Esophagus squamous epithelium (tissue), 5 donors: ENCODE measurements around the gene UNK. TPM values are rescaled to one million over a fixed set of nuclear protein-coding genes. Genes with fewer than 3 reads are reported as not detected.

ENCODE experiments used
- DNase-seq: peaks from one replicate; lab custom pipeline; 2025; lab: John Stamatoyannopoulos, UW
- H3K27ac ChIP-seq, 4 donors: fragments of 200-600 bp; sonication (generic); one replicate each; pipeline ENCODE4 v1.5.1; 2016 to 2019; ENCODE audit warnings: mild to moderate bottlenecking in 1 of 4
- H3K27me3 ChIP-seq, 4 donors: fragments of 200-600 bp; sonication (generic); 1 replicate in 3 of 4; 2 replicates in 1 of 4; pipeline versions ENCODE4 v1.5.1 to v1.6.0; 2017 to 2021; ENCODE audit warnings: antibody characterized with exemption in 1 of 4
- H3K36me3 ChIP-seq, 3 donors: fragments of 200-600 bp; sonication (generic); one replicate each; pipeline ENCODE4 v1.5.1; 2016 to 2019
- H3K4me1 ChIP-seq, 3 donors: fragments of 200-600 bp; sonication (generic); one replicate each; pipeline ENCODE4 v1.5.1; 2017 to 2019
- H3K4me3 ChIP-seq, 4 donors: fragments of 200-600 bp; sonication (generic); 1 replicate in 3 of 4; 2 replicates in 1 of 4; pipeline ENCODE4 v1.5.1; 2016 to 2019; ENCODE audit warnings: mild to moderate bottlenecking in 2 of 4, moderate library complexity in 1 of 4
- H3K9me3 ChIP-seq, 3 donors: fragments of 200-600 bp; sonication (generic); one replicate each; pipeline ENCODE4 v1.5.1; 2016 to 2019
- POLR2A ChIP-seq, 4 donors: fragments of 450-650 bp; IDR thresholded peaks; one replicate each; pipeline ENCODE4 v1.6.1; 2017; ENCODE audit warnings: antibody characterized with exemption in 4 of 4, mild to moderate bottlenecking in 4 of 4, moderate library complexity in 3 of 4
- WGBS, 2 donors: methylation state at CpG; one replicate each; pipeline ENCODE4 v1.1.5; 2018; 5-methylcytosine and 5-hydroxymethylcytosine counted together
- intact Hi-C: fragments of 100-400 bp; cut with DNase I; formaldehyde crosslinking; loops from one replicate; pipeline ENCODE4 v1.15.0; 2022
- total RNA-seq, 4 donors: library from RNA; depleted of rRNA; stranded (reverse); fragments of >200 nt; gene quantifications; one replicate each; pipeline ENCODE4 v1.1.0, GENCODE V29; 2016
- TF ChIP-seq, protein P1 (sequence below), 6 experiments: fragments of 450-650 bp in 4 of 6; fragments of 200-600 bp in 2 of 6; sonication (generic) in 2 of 6; IDR thresholded peaks; one replicate each; pipeline ENCODE4 v1.5.1; 2016 to 2019; ENCODE audit warnings: antibody characterized with exemption in 6 of 6, mild to moderate bottlenecking in 4 of 6, moderate library complexity in 4 of 6
- donor health status: DM: yes; HTN: yes; CAD: no.

Gene UNK
- total RNA-seq, 4 donors from 2014 or later: 14.8 to 27.3 (median 20.4) TPM

DNA sequence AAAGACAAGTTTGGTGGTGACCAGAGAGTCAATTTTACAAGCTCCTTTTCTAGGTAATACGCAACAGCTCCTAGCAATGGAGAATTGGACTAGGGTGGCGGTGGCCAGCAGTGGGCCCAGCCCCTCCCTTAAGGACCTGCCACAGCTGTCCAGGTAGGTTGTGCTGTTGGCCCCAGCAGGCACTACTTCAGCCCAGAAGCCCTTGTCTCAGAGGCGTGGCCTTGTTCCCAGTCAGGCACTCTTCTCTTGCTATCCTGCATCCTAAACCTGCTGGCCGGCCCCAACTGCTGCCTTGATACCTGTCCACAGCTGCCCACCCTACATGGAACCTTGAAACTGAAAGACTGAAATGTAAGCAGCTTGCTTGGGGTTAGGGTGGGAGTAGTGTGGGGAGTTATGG is 18.6 kb upstream of the UNK start:
- Histone ChIP-seq H3K9me3 (no peaks in the 10 kb centered on the region), H3K4me1 (peaks cover 18 to 31% (median 23%) of the 10 kb centered on the region in 3 donors), H3K36me3 (peaks cover 0 to 7% (median 0%) of the 10 kb centered on the region in 3 donors), H3K4me3 (no peak overlapping the region), H3K27me3 (no peaks in the 10 kb centered on the region), H3K27ac (peak overlapping the region in 3 of 4 donors; percentile 87 to 92 (median 90))
- no peak for TF ChIP-seq POLR2A (IDR thresholded peaks at IDR 0.05)
- TF ChIP-seq, protein P1, sequence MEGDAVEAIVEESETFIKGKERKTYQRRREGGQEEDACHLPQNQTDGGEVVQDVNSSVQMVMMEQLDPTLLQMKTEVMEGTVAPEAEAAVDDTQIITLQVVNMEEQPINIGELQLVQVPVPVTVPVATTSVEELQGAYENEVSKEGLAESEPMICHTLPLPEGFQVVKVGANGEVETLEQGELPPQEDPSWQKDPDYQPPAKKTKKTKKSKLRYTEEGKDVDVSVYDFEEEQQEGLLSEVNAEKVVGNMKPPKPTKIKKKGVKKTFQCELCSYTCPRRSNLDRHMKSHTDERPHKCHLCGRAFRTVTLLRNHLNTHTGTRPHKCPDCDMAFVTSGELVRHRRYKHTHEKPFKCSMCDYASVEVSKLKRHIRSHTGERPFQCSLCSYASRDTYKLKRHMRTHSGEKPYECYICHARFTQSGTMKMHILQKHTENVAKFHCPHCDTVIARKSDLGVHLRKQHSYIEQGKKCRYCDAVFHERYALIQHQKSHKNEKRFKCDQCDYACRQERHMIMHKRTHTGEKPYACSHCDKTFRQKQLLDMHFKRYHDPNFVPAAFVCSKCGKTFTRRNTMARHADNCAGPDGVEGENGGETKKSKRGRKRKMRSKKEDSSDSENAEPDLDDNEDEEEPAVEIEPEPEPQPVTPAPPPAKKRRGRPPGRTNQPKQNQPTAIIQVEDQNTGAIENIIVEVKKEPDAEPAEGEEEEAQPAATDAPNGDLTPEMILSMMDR (IDR thresholded peaks at IDR 0.05): no peak
- DNase-seq: no peak
- whole genome bisulfite sequencing, 2 donors: 93 to 96% methylated on average over 3 to 4 of the region's 4 CpGs
- intact Hi-C loops: no loop called here

DNA sequence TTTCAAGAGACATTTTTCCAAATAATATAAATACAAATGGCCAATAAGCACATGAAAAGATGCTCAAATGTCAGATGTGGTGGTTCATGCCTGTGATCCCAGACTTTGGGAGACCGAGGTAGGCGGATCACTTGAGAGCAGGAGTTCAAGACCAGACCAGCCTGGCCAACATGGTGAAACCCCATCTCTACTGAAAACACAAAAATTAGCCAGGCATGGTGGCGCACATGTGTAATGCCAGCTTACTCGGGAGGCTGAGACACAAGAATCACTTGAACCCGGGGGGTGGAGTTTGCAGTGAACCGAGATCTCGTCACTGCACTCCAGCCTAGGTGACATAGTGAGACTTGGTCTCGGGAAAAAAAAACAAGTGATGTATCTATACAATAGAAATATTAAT is 16.7 kb upstream of the UNK start:
- DNase-seq: no peak
- 81 to 82% methylated on average over 8 of the region's 8 CpGs for WGBS, 2 donors
- intact Hi-C loops: no loop called here
- Histone ChIP-seq H3K4me3 (no peak overlapping the region), H3K27ac (no peak overlapping the region), H3K9me3 (no peaks in the 10 kb centered on the region), H3K36me3 (peaks cover 0 to 1% (median 0%) of the 10 kb centered on the region in 3 donors), H3K4me1 (peaks cover 18 to 27% (median 23%) of the 10 kb centered on the region in 3 donors), H3K27me3 (no peaks in the 10 kb centered on the region)
- TF ChIP-seq, protein P1 (IDR thresholded peaks at IDR 0.05): no peak

DNA sequence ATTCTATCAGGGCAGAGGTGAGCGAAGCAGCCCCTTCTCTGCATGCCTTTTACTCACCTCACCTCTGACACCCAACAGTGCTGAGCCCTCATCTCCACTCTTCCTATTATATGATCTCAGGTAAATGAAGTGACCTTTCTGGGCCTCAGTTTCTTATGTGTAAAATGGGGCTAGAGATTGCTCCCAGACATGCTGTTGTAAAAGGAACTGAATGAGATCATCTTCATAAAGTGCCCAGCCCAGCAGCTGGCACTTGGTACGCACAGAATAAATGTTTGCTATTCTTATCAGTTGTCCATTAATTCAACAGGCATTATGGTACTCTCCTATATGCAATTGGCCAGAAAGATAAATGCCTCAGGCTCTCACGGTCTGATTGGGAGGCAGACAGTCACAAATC is 15.1 kb upstream of the UNK start:
- intact Hi-C loops: no loop called here
- H3K36me3 ChIP-seq: peaks cover 0 to 4% (median 0%) of the 10 kb centered on the region in 3 donors
- 82 to 84% methylated on average over 3 of the region's 3 CpGs for WGBS, 2 donors

DNA sequence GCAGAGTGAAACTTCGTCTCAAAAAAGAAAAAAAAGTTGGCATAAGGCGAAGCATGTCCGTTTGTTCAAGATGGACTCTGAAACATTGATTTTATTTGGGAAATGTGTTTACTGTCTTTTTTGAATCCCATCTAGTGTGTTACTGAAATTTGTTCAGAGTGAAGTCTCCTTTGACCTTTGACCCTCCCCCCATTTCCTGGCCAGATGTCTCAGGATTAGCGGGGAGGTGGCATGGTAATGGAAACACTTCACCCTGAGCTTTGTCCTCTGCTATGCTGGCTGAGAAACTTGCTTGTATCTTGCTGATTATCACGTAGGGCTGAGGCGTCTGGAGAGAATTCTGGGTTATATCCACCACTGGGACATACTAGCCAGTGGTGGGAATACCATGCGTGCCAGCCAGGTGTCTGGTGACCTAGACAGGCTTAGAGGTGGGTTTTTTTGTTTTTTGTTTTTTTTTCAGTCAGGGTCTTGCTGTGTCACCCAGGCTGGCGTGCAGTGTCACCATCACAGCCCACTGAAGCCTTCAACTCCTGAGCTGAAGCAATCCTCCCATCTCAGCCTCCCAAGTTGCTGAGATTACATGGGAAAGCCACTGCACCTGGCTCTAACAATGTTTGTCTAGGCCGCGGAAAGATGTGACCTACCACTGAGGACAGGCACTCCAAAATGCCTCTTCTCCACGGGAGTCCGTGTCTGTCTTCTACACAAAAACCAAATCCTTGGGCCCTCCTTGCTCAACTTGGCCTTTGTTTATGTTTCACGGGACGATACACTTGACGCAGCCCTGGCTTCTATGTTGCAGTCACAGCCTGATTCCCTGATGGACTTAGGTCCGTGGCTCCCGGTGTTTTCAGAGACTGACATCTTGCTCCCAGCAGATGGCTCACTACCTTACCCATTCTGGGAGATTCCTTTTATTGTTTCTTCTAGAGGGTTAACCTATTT is 13.0 kb upstream of the UNK start:
- H3K36me3 ChIP-seq: peaks cover 0 to 24% (median 0%) of the 10 kb centered on the region in 3 donors
- H3K4me1 ChIP-seq: peaks cover 9 to 21% (median 10%) of the 10 kb centered on the region in 3 donors
- intact Hi-C loops: loop anchor here (5.0 kb wide), 1 partner anchor 51 kb away; no protein-coding TSS in a partner anchor
- H3K27ac ChIP-seq: no peak overlapping the region
- no peak for DNase-seq
- H3K9me3 ChIP-seq: no peaks in the 10 kb centered on the region
- H3K27me3 ChIP-seq: no peaks in the 10 kb centered on the region
- WGBS, 2 donors: 61 to 73% methylated on average over 17 of the region's 17 CpGs
- no peak overlapping the region for H3K4me3 ChIP-seq
- no peak for TF ChIP-seq POLR2A (IDR thresholded peaks at IDR 0.05)
- TF ChIP-seq, protein P1 (IDR thresholded peaks at IDR 0.05): peak in 3 of 6 experiments; percentile 26 to 47 (median 27)

More for the DNA sequence above, 15.1 kb upstream of the UNK start:
- DNase-seq: no peak
- H3K4me3 ChIP-seq: no peak overlapping the region
- H3K9me3 ChIP-seq: no peaks in the 10 kb centered on the region
- peaks cover 4 to 11% (median 9%) of the 10 kb centered on the region in 3 donors for H3K4me1 ChIP-seq
- TF ChIP-seq, protein P1 (IDR thresholded peaks at IDR 0.05): no peak
- no peak for TF ChIP-seq POLR2A (IDR thresholded peaks at IDR 0.05)
- H3K27ac ChIP-seq: no peak overlapping the region
- H3K27me3 ChIP-seq: no peaks in the 10 kb centered on the region
